Measurements from ENCODE around the gene PAM. TPM values are rescaled to one million over a fixed set of nuclear protein-coding genes. Genes with fewer than 3 reads are reported as not detected.

The PAM gene
- total and polyA plus RNA-seq, 2 of the 8 experiments (the other 6 are each of a cell fraction or from before 2014, with no cell fraction given) = 30.4 to 67.8 TPM

DNA sequence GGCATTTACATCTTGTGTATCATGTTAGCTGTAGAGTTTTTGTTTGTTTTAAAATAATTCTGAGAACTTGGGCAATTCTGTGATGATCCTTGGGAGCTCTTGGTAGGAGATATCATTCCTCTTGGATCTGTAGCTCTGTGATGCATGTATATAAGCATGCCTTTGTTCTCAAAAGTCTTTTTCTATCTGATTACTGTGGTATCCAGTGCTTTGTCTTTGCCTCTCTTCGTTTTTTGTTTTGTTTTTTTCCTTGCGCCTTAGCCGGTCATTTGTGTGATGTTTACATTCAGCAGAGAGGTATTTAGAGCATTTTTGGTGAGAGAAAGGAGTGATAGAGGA, 110.0 kb downstream of the PAM start (continued):
- TF ChIP-seq RXRA (IDR thresholded peaks at IDR 0.05; ENCODE audit: insufficient read depth, low read depth, low read length) (no peak), MAFK (IDR thresholded peaks at IDR 0.05; ENCODE audit: low read depth, low read length) (no peak)
- TF ChIP-seq, protein P1, sequence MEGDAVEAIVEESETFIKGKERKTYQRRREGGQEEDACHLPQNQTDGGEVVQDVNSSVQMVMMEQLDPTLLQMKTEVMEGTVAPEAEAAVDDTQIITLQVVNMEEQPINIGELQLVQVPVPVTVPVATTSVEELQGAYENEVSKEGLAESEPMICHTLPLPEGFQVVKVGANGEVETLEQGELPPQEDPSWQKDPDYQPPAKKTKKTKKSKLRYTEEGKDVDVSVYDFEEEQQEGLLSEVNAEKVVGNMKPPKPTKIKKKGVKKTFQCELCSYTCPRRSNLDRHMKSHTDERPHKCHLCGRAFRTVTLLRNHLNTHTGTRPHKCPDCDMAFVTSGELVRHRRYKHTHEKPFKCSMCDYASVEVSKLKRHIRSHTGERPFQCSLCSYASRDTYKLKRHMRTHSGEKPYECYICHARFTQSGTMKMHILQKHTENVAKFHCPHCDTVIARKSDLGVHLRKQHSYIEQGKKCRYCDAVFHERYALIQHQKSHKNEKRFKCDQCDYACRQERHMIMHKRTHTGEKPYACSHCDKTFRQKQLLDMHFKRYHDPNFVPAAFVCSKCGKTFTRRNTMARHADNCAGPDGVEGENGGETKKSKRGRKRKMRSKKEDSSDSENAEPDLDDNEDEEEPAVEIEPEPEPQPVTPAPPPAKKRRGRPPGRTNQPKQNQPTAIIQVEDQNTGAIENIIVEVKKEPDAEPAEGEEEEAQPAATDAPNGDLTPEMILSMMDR (IDR thresholded peaks at IDR 0.05; ENCODE audit: control extremely low read depth in 1 of 3, insufficient read depth in 1 of 3, low read depth in 1 of 3, low read length in 3 of 3) = no peak
- TF ChIP-seq, protein P2, sequence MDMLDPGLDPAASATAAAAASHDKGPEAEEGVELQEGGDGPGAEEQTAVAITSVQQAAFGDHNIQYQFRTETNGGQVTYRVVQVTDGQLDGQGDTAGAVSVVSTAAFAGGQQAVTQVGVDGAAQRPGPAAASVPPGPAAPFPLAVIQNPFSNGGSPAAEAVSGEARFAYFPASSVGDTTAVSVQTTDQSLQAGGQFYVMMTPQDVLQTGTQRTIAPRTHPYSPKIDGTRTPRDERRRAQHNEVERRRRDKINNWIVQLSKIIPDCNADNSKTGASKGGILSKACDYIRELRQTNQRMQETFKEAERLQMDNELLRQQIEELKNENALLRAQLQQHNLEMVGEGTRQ (IDR thresholded peaks at IDR 0.05; ENCODE audit: low read length) = no peak

Measured in H1 (cell line).